ENCODE results near the gene C10orf53. TPM values are rescaled to one million over a fixed set of nuclear protein-coding genes. Genes with fewer than 3 reads are reported as not detected.

The C10orf53 gene
- total RNA-seq, 3 donors from 2014 or later: not detected

DNA sequence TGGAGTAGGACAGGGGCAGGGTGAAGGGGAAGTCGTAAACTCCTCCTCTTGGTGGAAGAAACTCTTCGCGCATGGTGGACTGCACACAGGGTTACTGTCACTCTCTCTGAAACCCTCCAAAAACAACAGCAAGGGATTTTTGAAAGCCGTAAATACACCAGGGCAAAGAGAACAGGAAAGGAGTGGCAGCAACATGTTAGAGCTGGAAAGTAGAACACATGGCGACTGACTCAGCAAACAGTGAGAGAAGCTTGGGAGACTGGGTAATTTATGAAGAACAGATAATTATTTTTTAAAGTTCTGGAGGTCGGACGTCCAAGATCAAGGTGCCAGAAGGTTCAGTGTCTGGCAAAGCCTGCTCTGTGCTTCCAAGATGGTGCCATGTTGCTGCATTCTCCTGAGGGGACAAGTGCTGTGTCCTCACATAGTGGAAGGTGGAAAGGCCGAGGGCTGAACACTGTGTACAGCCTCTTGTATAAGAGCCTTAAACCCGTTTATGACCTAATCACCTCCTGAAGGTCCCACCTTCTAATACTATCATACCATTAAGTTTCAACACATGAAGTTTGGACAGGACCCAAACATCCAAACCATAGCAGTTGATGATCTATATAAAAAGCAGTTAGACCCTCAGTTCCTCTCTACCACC lies 22.5 kb upstream of the C10orf53 start:
- H3K9me3 ChIP-seq: peaks cover 9% of the 10 kb centered on the region in 2 donors
- no peak for DNase-seq (ENCODE audit: low spot score in 2 of 2)
- H3K4me1 ChIP-seq: no peaks in the 10 kb centered on the region
- no peaks in the 10 kb centered on the region for H3K27me3 ChIP-seq
- no peak for TF ChIP-seq POLR2A (IDR thresholded peaks at IDR 0.05)
- TF ChIP-seq POLR2AphosphoS5 (IDR thresholded peaks at IDR 0.05): no peak
- TF ChIP-seq, protein P1, sequence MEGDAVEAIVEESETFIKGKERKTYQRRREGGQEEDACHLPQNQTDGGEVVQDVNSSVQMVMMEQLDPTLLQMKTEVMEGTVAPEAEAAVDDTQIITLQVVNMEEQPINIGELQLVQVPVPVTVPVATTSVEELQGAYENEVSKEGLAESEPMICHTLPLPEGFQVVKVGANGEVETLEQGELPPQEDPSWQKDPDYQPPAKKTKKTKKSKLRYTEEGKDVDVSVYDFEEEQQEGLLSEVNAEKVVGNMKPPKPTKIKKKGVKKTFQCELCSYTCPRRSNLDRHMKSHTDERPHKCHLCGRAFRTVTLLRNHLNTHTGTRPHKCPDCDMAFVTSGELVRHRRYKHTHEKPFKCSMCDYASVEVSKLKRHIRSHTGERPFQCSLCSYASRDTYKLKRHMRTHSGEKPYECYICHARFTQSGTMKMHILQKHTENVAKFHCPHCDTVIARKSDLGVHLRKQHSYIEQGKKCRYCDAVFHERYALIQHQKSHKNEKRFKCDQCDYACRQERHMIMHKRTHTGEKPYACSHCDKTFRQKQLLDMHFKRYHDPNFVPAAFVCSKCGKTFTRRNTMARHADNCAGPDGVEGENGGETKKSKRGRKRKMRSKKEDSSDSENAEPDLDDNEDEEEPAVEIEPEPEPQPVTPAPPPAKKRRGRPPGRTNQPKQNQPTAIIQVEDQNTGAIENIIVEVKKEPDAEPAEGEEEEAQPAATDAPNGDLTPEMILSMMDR (IDR thresholded peaks at IDR 0.05): no peak
- H3K4me3 ChIP-seq: no peak overlapping the region
- intact Hi-C loops (cut with DNase I; ENCODE audit: low total_unique reads): no loop called here
- H3K27ac ChIP-seq: no peak overlapping the region
- no peaks in the 10 kb centered on the region for H3K36me3 ChIP-seq

DNA sequence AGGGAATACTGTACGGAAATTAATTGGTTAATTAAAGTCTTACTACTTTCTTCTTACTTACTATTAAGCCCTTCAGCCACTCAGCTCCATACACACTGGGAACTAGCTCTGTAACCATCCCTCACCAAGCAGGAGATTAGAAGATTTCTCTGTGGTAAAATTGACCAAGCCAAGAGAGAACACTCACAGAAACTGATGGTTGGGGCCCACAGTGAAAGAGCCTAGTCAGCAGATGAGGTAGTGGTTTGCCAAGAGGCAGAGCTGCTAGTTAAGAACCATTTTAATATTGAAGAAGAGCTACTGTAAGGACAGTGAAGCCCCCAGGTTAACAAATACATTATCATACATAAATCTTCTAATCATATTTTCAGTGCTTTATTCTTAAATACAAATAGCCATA lies 21.8 kb upstream of the C10orf53 start:
- H3K36me3 ChIP-seq: no peaks in the 10 kb centered on the region
- no peaks in the 10 kb centered on the region for H3K27me3 ChIP-seq
- peaks cover 9% of the 10 kb centered on the region in 2 donors for H3K9me3 ChIP-seq
- H3K27ac ChIP-seq: no peak overlapping the region
- intact Hi-C loops (cut with DNase I; ENCODE audit: low total_unique reads): no loop called here
- TF ChIP-seq POLR2AphosphoS5 (IDR thresholded peaks at IDR 0.05) (no peak), POLR2A (IDR thresholded peaks at IDR 0.05) (no peak)
- TF ChIP-seq, protein P1 (IDR thresholded peaks at IDR 0.05): no peak
- H3K4me3 ChIP-seq: no peak overlapping the region
- no peaks in the 10 kb centered on the region for H3K4me1 ChIP-seq
- no peak for DNase-seq (ENCODE audit: low spot score in 2 of 2)

DNA sequence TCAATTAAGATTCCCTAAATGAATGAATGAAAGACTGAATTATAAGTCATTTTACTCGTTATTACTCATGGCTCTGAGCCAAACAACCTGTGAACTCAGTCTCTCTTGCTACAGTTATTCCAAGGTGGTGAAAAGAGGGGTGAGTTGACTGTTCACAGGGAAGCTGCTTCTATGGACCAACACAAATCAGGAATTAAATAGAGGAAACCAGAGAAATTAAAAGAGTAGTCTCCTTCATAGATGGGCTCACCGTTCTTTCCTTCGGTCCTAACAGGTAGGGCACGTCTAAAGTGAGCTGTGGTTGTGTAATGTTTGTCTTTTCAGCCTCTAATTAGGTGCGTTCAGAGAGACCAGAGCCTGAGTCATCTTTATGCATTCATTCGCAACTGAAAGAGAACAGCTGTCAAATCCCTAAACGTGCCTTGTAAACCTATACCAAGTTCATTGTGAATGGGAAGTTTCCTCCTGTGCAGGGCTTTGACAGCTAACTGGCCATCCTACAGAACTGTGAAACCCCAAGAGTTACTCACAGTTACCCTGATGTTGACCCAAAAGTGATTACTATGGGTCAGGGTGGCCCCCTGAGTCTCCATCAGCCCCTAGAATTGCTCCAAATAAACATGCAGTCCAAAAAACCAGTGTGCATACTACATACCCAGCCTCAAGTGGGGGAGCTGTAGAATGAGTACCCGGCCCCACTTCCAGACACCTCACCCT lies 18.2 kb upstream of the C10orf53 start:
- intact Hi-C loops (cut with DNase I; ENCODE audit: low total_unique reads): no loop called here
- H3K4me1 ChIP-seq: no peaks in the 10 kb centered on the region
- no peak overlapping the region for H3K27ac ChIP-seq
- H3K36me3 ChIP-seq: no peaks in the 10 kb centered on the region
- no peak for TF ChIP-seq POLR2AphosphoS5 (IDR thresholded peaks at IDR 0.05)
- no peak for TF ChIP-seq POLR2A (IDR thresholded peaks at IDR 0.05)
- TF ChIP-seq, protein P1 (IDR thresholded peaks at IDR 0.05): no peak
- H3K9me3 ChIP-seq: peaks cover 9% of the 10 kb centered on the region in 2 donors
- H3K4me3 ChIP-seq: no peak overlapping the region
- no peak for DNase-seq (ENCODE audit: low spot score in 2 of 2)
- H3K27me3 ChIP-seq: peaks cover 0 to 4% of the 10 kb centered on the region in 2 donors

DNA sequence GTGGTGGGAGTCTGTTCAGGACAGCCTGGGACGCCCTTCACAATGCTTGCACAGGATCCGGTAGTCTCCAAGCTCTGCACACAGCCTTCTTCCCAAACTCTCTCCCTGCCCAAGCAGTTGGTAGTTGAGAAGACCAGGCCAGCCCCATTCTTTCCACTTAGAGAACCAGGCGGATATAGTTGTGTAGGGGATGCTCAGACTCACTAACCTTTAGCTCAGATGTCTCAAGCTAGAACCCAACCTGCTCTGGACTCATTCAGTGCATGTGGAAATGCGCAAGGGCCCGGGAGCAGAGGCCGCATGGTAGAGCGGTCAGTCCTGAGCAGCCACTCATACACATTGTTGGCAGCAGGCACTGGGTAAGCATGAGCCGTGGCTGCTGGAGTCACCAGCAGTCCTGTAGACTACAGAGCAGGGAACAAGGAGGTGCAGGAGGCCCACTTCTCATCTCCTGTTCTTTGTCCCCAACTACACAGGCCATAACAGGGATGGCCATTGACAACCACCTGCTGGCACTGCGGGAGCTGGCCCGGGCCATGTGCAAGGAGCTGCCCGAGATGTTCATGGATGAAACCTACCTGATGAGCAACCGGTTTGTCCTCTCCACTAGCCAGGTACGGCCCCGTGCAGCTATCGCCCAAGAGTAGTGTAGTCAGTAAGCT lies 17.2 kb upstream of the C10orf53 start:
- H3K4me1 ChIP-seq: no peaks in the 10 kb centered on the region
- no peak for DNase-seq (ENCODE audit: low spot score in 2 of 2)
- TF ChIP-seq POLR2A (IDR thresholded peaks at IDR 0.05) (no peak), POLR2AphosphoS5 (IDR thresholded peaks at IDR 0.05) (no peak)
- peaks cover 9% of the 10 kb centered on the region in 2 donors for H3K9me3 ChIP-seq
- H3K4me3 ChIP-seq: no peak overlapping the region
- H3K27ac ChIP-seq: no peak overlapping the region
- H3K27me3 ChIP-seq: peaks cover 0 to 4% of the 10 kb centered on the region in 2 donors
- H3K36me3 ChIP-seq: no peaks in the 10 kb centered on the region
- intact Hi-C loops (cut with DNase I; ENCODE audit: low total_unique reads): no loop called here

DNA sequence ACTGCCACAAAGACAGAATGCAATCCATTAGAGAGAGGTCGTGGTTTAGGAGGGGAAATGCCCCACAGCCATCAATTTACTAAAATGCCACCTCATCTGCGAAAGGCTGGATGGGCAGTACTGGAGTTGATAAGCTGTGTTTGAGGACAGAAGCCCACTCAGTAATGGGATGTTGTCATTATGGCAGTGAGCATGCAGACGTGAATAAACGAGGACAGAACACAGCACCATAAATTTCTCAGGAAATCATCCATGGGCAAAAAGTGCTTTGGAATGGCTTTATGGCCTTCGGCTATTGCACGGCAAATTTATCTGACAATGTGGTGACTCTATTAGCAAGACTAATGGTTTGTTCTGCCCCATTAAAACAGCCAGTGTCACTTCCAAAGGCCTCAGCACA lies 15.9 kb upstream of the C10orf53 start:
- H3K36me3 ChIP-seq: no peaks in the 10 kb centered on the region
- H3K27me3 ChIP-seq: peaks cover 0 to 4% of the 10 kb centered on the region in 2 donors
- H3K9me3 ChIP-seq: peaks cover 9% of the 10 kb centered on the region in 2 donors
- no peaks in the 10 kb centered on the region for H3K4me1 ChIP-seq
- intact Hi-C loops (cut with DNase I; ENCODE audit: low total_unique reads): no loop called here
- no peak overlapping the region for H3K27ac ChIP-seq
- TF ChIP-seq POLR2A (IDR thresholded peaks at IDR 0.05) (no peak), POLR2AphosphoS5 (IDR thresholded peaks at IDR 0.05) (no peak)
- TF ChIP-seq, protein P1 (IDR thresholded peaks at IDR 0.05): no peak
- no peak for DNase-seq (ENCODE audit: low spot score in 2 of 2)
- no peak overlapping the region for H3K4me3 ChIP-seq
